GM21528 (cell line): ENCODE data around the gene TRIM39.
"Not testable (repeated sequence)": the region's sequence is repeated elsewhere in the genome, so short reads cannot be mapped to it uniquely, and the experiment has no call there.

Experiments
- ATAC-seq: cut with Tn5 transposase; IDR thresholded peaks from one replicate; pipeline ENCODE4 v1.9.1; 2021; ENCODE audit warnings: mild to moderate bottlenecking, moderate library complexity; ENCODE audit not compliant: unreplicated experiment, low FRiP score

TRIM39 gene

DNA sequence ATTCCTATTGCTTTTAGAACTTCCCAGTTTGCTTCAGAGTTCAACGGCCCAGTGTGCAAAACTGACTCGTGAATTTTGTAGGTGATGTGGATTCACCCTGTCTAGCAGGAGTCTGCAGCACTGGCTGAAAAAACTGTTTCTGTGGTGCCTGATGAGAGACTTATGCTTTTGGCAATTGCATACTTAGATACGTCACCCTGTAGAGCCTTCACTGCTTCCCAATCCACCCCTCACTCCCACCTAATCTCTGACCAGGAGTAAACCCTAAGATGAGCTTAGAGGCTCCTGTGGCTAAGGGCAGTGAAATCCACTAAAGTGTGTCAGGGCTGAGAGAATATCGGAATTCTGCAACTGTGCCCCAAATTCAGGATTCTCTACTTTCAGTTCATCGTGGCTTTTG, 32.5 kb downstream of the TRIM39 start:
- no peak for ATAC-seq

DNA sequence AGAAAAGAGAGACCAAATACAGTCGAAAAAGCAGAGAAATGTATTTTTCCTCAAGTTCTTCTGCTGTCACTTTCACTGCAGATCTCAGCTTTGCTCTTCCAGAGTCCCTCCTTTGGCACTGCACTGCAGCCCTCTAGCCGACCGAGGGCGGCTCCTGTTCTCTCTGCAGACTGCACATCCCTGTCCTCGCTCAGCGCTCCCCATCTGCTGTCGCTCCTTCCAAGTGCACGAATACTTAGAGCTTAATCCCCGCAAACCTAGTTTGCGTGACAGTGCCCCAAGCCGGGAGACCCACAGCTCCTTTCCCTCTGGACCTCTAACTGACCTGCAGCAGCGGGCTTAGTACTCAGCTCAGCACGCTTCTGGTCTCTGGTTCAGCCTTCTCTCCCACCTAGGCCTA, 33.4 kb downstream of the TRIM39 start:
- ATAC-seq, result no peak

DNA sequence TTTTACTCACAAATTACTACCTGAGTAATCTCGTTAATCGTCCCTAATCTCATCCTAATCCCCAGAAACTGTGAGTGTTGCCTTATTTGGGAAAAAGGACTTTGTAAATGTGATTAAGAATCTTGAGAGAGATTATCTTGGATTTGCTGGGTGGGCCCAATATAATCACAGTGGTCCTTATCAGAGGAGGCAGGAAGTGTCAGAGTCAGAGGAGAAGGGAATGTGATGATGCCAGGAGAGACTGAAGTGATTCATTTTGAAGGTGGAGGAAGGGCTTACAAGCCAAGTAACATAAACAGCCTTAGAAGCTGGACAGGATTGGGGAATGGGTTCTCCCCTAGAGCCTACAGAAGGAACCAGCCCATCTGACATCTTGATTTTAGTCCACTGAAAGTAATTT, 34.9 kb downstream of the TRIM39 start:
- no peak for ATAC-seq

DNA sequence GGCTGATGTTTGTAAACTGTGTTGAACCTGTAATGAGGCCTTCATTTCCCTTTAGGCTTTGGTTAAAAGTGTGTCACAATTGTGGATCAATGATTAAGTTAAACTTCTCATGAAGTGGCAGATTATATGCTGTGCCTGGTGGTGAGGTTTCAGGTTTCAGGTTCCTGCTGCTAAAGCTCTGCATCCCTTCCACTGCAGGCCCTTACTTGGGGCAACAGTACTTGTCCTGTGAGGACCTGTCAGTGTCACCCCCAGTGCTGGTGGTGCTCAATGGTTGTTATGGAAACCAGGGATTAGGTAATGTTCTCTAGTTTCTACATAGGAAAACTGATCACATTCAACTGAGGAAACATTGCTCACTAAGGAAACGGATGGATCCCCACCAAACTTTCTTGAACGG, 36.7 kb downstream of the TRIM39 start:
- no peak for ATAC-seq

DNA sequence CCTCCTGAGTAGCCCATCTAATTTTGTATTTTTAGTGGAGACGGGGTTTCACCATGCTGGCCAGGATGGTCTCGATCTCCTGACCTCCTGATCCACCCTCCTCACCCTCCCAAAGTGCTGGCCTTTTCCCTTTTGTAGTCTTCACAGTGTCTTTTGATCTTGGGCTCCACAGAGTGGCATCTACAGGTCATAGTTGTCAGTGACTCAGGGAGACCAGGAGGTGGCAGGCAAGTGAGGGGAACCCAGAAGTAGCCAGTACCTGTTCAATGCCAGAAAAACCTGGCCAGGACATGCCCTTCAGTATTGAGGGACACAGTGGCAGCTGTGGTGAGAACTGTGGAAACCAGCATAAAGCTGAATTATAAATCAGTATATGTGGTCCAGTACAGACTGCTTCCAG, 37.9 kb downstream of the TRIM39 start:
- no peak for ATAC-seq

DNA sequence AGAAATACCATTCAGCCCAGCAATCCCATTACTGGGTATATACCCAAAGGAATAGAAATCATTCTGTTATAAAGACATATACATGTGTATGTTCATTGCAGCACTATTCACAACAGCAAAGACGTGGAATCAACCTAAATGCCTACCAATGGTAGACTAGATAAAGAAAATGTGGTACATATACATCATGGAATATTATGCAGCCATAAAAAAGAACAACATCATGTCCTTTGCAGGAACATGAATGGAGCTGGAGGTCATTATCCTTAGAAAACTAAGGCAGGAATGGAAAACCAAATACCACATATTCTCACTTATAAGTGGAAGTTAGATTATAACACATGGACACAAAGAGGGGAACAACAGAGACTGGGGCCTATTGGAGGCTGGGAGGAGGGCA, 42.6 kb downstream of the TRIM39 start:
- ATAC-seq, result not testable (repeated sequence)

DNA sequence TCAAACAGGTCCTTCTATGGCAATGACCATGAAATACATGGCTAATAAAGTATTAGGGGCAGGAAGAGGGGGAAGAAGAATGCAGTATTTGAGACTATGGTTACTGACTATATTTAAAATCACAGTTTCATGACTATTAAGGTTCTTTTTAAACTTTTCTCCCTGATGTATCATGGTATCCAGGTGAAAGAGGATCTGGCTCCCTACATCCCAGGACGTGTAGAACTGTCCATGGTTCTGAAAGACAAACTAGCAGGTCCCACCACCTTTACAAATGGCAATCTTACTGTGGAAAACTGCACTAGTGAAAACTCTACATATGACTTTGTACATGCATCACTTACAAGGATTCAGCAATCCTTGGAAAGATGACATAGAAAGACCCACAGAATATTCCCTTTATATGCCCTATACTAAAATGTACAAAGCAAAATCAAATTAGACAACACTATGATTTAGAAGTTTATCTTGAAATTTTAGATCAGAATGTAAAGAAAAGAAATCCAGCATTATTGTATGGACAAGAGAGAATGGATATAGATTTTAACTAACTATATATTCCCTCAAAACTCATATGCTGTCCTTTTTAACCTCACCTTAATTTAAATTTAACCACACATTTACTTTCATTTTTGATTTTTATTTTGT, 51.7 kb downstream of the TRIM39 start:
- ATAC-seq, result no peak

DNA sequence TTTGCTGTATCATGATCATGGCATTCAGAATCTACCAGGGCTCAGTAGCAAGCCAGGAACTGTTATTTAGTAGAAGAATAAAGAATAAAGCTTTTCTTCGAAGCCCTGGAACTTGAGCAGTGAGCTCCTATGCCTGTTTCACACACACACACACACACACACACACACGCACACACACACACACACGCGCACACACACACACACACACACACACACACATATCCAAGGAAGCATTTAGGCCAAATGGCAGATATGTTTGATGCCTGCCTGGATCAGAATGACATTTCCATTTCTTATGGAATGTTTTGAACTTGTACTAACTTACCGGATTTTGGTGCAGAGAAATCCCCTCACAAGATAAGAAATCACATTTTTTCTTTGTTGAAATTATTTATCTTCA, 53.7 kb downstream of the TRIM39 start:
- ATAC-seq, result no peak

DNA sequence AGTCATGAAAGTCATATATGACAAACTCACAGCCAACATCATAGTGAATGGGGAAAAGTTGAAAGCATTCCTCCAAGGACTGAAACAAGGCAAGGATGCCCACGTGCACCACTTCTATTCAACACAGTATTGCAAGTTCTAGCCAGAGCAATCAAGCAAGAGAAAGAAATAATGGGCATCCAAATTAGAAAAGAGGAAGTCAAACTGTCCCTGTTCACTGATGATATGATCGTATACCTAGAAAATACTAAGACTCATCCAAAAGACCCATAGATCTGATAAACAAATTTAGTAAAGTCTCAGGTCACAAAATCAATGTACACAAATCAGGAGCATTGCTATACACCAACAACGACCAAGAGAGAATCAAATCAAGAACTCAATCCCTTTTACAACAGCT, 59.4 kb downstream of the TRIM39 start:
- ATAC-seq, result no peak

DNA sequence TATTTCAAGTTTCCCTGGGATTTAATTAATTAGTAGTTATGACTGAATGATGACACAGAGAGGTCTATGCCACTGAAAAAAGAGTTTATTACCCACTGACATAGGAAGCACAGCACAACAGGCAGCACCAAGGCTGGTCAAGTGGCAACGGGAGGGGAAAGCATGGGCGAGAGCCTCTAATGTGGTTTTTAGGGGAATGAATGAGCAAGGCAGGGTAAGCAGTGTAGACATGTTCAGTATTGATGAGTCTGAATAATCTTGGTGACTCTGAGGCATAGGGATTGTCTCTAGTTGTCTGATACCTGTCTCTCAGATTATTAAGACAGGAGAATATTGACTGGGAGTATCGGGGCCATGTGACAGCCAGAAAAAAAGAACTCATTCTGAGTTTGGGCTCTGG, 64.5 kb downstream of the TRIM39 start:
- ATAC-seq, result no peak
